ENCODE data around the gene TM7SF3.
"Not testable (repeated sequence)": the region's sequence is repeated elsewhere in the genome, so short reads cannot be mapped to it uniquely, and the experiment has no call there.

TM7SF3 gene

DNA sequence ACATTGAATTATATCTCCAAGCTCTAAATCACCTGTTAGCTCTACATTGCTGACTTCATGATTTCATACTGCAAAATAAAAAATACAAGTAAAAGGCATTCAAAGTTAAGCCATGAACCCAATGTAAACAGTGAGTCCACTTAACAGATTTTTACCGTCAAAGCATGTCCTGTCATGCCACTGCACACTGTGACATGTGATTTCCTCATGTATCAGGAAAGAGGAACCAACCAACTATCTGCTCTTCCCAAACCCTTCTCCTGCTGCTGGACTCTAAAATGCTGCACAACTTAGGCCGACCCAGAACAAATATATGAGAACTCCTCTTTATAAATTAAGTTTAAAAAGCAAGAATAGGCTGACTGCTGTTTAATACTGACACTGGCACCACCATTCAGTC, 37.5 kb downstream of the TM7SF3 start:
- no peak for DNase-seq

DNA sequence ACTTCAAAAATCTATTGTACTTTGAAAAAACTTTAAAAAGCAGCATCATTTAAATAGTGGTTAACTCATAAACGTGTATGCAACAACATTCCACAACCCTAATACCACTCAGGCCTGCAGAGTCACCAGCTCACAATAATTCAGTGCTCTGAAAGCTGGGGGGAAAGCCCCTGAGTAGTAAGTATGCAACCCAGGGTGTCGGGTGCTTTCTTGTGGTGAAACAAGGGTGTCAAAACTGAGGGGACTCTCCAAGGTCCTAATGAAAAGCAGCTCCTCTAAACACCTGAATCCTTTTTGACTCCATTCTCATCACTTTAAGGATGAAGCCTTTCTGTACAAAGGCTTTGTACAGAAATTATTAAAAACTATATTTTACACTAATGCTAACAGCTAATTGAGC, 42.2 kb downstream of the TM7SF3 start:
- no peak for DNase-seq

DNA sequence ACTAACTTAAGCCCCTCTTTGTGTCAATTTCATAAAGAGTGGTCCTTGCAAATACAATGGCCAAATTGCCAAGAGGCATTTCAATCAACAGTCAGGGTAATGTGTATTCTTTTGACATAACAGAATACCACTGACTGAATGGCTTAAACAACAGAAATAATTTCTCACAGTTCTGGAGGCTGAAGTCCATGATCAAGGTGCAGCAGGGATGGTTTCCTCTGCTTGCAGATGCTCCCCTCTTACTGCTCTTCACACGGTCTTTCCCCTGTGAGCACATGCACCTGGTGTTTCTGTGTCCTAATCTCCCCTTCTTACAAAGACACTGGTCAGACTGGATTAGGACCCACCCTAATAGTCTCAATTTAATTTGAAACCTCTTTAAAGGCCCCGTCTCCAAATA, 44.0 kb downstream of the TM7SF3 start:
- DNase-seq: no peak

DNA sequence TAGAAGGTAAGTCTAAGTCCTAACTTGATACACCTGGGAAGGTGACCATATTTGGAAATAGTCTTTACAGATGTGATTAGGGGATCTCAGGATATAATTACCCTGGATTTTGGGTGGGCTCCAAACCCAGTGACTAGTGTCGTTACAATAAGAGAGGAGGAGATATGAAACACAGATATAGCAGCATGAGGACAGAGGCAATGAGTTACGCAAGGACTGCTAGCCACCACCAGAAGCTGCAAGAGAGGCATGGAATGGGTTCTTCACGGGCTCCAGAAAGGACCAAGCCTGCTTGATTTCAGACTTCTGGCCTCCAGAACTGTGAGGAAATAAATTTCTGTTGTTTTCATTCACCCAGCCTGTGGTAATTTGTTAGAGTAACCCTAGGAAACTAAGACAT, 47.3 kb downstream of the TM7SF3 start:
- no peak for DNase-seq

DNA sequence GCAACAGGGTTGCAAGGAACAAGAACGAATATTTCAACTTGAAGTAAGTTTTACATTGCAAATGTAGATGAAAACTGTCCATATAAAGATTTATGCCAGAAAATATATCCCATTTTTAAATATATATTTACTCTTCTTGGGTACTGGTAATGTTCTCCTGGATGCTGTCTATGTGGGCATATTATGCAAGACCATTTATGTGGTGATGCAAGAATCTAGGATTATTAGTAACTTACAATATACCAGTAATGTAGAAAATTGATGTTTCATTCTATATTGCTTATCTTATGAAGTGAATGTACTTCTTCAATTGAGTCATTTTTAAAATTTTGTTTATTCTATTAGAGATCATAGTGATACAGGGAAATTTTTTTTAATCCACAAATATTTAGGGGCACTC, 50.8 kb downstream of the TM7SF3 start:
- DNase-seq: no peak

DNA sequence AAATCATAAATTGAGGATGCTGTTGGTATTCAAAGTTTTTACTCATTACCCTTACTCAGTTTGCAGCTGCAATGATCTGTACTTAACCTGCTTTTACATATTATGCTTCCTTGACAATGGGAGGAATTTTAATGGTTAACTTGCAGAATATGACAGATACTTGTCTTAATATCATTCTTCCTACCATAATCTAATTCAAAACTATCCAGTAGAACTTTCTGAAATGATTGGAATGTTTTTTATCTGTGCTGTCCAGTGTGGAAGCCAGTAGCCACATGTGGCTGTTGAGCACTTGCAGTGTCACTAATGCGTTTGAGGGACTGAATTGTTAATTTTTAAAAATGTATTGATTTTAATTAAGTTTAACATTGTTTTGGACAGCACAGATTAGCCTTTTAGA, 52.4 kb downstream of the TM7SF3 start:
- no peak for DNase-seq

DNA sequence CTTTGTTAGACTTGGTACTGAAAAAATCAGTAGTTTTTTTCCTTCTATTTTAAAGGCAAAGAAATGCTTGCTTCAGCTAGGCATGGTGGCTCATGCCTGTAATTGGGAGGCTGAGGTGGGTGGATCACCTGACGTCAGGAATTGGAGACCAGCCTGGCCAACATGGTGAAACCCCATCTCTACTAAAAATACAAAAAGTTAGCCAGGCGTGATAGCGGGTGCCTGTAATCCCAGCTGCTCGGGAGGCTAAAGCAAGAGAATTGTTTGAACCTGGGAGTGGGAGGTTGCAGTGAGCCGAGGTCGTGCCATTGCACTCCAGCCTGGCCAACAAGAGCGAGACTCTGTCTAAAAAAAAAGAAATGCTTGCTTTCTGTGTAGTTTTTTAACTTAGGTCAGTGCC, 52.8 kb downstream of the TM7SF3 start:
- not testable (repeated sequence) for DNase-seq

DNA sequence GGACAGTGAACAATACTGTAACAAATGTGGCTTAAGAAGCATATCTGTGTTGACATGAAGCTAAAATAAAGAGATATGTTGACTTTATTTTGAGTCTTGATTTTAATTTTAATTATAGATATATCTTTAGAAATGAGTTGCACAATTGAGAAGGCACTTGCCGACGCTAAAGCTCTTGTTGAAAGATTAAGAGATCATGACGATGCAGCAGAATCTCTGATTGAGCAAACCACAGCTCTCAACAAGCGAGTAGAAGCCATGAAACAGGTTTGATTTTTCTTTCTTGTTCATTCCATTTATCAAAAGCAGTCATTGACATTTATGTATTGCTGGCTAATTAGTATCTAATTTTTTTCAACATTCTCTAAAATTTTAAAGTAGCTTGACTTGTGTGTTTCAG, 60.2 kb downstream of the TM7SF3 start:
- no peak for DNase-seq

DNA sequence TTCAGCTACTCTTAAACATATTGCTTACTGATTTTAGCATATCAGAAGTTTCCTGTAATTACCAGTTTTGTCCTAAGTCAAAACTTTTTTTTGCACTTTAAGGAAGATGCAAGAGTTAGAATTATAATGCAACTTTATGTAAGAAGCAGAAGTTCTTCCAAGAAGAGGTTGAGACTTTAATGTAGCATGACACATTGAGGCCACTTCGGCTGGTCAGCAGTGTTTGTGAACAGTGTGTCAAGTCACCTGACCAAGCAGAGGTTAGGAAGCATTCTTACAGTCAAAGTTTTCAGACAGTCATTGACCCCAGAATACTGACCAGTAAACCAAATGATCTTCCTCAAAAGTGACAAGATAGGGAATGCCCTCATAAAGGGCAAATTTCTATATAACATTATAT, 60.7 kb downstream of the TM7SF3 start:
- no peak for DNase-seq

DNA sequence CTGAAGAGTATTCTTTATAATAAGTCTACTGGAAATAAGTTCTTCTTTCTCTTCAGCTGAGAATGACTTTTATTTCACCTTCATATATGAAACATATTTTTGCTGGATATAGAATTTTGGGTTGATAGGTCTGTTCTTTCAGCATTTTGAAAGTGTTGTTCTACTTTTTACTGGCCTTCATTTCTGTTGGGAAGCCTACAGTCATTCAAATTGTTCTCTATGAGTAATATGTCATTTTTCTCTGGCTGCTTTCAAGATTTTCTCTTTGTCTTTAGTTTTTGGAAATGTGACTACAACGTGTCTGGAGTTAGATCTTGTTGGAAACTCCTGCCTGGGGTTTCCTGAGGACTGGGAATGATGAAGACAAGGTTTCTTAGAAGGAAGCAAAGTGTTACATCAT, 65.9 kb downstream of the TM7SF3 start:
- DNase-seq: no peak

DNA sequence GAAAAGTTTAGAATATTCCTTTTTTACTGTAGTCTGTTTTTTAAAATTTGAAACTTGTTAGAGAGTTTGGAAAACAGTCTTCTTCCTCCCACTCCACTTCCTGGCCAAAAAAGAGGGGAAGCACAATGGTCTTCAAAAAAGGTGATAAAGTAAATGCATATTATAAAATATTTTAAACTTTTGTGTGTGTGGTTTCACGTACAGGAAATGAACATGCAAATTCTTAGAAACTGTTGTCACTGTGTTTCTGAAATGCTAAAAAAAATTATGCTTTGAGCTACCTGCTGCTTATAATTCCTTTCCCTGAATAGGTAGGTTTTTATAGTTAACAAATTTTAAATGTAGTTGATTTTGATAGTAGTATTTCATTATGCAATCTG, 73.0 kb downstream of the TM7SF3 start:
- no peak for DNase-seq

DNA sequence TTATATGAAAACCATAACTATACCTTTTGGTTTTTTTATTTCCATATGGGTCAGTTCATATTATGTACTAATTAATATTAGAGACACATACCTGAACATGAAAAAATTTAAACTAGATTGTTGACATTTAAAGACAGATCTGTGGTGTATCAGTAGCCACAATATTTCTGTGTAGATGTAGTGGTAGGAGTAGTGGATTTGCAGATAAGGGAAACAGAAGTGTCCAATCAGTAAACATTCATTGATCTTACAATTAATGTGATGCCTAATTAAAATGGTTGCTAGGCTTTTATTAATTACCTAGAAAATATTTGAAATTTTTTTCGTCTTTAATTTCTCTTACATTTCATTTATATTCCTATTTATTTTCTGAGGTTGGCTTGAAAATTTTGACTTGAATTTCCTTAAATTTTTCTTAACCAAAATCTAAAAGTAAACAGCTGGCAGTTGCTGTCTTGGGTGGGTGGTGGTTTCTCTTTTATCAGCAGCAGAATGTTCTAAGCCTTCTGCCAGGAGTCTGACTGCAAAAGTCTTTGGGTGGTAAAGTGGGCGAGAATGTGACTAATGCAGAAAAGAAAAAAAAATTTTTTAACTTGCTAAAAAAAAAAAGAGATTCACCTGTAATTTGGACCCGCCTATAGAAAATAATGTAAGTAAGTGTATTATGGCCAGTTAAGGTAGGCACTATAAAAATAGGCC, 73.5 kb downstream of the TM7SF3 start:
- DNase-seq: no peak

DNA sequence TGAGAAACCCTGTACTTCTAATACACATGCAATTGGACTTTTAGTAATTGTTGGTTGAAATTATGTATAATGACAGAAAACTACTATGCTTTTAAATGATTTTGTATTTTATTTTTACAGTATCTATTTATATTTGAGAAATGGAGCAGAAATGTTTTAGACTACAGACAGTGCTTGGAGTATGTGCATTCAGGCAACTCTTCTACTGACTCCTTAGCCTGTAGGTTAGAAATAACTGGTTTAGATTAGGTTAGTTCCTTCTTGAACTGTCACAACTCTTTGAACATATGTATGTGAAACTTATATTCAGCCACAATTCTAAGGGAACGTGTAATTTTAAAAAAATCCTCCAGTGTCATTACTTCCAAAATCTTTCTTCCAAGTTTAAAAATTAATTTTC, 74.2 kb downstream of the TM7SF3 start:
- no peak for DNase-seq

DNA sequence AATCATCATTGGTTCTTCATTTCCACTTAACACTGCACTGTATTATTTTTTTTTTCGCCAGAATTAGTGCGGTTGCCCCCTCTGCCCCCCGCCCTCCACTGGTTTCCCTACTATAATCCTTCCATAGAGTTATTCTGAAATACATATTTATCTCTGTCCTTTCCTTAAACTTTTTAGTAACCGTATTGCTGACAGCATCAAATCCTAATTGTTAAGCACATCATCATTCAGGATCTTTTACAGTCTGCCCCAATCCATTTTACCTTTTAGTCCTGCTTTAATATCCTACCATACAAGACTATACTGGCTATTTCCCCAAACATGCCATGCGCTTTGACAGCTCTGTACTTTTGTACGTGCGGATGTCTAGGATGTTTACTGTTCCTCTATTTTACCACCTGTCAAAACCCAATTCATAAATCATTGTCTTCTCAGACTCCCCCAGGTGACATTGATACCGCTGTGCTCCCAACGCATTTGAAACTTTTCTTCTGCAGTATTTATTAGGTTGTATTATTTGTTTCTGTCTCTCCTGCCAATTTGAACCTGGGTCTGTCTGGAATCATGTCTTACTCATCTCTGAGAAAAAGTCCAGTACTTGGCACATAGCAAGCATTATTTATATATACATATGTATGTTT, 74.9 kb downstream of the TM7SF3 start:
- no peak for DNase-seq

DNA sequence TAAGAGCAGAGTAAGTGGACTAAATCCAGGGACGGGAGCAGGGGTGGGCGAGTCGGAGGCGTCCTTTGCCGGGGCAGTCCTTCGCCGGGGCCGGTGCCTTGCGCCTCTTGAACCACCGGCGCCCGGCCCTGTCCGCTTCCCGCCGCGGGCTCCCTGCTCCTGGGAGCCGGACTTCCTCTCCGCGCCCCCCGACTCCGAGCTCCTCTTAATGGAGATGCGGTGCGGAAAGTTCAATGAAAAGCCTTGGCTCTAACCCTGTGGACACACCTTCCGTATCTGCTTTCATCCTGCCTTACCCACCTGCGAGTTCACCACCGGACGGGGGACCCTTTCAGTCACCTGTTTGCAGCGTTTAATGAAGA, 75.5 kb downstream of the TM7SF3 start:
- DNase-seq: no peak

DNA sequence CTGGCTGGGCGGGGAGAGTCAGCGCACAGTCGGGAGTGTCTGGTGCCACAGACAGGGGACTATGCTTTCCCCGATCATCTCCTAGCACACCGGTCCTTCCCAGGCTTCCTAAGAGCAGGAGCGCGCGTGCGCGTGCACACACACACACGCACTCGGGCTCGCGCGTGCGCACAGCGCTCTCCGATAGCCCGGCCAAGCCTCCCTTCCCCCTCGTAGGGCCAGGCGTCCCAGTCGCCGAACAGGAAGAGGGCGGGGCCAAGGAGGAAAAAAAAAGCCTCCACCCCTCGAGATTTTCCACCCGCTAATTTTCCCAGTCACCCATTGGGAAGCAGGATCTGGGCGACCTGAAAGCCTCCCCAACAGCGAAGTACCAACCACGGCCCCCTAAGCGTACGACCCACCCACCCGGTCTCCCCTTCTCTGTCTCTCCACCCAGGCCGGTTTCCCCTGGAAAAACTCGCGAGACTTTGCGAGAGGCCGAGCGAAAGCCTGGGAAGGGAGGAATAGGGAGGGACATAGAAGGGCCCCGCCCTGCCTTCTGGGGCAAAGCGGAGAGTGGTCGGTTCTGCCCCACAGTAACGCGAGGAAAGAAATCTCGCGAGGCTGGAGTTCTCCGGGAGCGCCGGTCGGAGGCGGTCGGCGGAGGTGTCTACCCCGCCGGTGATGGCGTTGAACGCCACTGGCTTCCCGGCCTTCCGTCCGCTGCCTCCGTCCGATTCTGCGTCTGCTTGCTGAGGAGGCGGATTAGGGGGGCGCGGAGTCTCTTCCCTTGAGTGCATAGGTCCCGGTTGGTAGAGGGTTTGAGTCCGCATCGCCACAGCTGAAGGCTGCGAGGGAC, 76.1 kb downstream of the TM7SF3 start, which contains the start of the genes FGFR1OP2 and INTS13:
Gene FGFR1OP2, plus strand, starts transcription at position 608 of the 838 bp plus-strand sequence. CDS start 15,689 bp downstream, outside the sequence.
Gene INTS13, minus strand, starts transcription at position 119 of the 838 bp plus-strand sequence. CDS start 1,178 bp downstream, outside the sequence.
- peak; percentile 90 for DNase-seq

DNA sequence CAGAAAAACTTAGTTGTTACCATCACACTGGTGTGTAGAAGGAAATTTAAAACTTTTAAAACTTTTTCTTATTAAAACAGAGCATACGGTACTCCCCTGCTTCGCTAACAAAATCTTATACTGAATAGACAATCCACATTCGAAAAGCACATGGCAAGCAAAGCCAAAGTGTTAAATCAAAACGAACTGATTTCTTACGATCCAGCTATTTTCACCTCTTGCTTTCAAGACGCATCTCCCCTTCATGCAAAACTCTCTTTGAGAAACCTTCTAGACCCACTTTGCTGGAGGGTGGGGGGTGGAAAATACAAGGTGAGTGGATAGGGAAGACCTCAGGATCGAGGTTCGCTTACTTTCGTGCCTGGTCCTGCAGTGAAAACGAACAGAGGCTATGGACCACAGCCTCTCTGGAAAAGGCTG, 76.7 kb downstream of the TM7SF3 start:
- no peak for DNase-seq

DNA sequence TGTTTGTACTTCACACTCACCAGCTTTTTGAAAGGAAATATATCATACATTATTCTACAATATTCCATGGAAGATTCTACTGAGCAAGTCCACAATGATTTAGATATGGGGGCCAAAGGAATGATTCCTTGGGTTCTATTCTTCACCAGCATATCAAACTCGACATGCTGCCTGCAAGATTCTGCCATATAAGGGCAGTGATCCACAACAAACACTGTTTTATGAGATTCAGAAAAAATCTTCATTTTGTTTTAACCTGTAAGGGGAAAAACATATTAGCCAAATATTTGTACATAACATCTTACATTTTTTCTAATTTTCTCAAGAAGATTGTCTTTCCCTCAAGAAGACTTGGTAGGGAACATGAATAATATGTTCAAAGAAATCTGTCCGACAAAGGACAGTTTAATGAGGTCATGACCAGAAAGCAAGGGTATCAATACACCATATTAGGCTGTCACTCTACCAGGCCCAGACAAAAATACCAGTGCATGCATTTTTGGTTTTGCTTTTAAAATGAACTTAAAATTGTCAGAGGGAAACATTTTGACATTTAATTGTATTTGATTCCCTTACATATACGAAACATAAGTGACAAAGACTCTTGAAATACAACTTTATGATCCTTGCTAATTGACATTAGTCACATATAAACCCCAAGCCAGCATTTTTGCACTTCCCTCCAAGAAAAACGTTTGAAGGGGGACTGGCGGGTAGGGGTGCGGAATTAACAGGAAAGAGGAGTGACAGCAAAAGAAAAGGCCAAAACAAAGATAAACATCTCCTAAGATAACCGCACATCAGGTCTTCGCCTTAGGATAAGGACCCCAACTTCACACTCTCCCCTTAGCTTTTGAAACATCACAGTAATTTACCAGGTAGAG, 77.4 kb downstream of the TM7SF3 start:
- no peak for DNase-seq

DNA sequence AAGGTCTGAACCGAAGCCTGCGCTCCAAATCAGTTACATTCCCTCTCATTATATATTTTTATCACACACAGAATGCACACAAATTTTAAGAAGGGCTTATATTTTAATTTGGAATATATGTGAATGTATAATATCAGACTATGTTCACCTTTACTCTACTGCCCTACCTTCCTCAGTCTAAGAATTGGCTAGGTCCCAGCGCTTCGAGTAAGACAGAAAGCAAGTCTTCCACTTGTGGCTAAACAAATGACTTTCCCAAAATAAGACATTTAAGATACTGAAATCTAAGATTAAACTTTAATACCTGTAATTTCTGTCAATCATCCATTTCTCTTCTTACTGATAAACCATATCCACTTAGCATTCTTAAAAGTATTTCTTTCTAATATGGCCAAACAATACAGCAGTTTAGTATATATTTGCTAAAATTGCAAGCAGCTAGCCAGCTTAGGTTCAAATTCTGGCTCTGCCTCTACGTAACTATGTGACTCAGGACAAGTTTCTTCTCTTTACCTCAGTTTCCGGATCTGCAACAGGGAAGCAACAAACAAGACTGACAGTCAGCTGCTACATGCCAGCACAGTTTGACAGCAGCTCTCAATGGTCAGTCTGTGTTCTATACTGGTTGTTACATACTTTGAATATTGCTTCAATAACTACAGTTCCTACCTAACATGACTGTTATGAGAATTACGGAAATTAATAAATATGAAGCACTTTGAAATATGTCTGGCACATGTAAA, 78.4 kb downstream of the TM7SF3 start:
- no peak for DNase-seq

DNA sequence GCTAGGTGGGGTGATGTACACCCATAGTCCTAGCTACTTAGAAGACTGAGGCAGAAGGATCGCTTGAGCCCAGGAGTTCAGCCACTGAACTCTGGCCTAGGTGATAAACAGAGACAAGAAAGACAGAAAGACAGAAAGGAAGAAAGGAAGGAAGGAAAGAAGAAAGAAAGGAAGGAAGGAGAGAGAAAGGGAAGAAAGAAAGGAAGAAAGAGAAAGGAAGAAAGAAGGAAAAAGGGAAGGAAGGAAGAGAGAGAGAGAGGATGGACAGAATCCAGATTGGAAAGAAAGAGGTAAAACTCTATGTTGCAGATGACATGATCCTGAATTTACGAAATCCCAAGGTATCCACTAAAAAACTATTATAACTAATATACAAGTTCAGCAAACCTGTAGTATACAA, 84.6 kb downstream of the TM7SF3 start:
- DNase-seq: no peak

DNA sequence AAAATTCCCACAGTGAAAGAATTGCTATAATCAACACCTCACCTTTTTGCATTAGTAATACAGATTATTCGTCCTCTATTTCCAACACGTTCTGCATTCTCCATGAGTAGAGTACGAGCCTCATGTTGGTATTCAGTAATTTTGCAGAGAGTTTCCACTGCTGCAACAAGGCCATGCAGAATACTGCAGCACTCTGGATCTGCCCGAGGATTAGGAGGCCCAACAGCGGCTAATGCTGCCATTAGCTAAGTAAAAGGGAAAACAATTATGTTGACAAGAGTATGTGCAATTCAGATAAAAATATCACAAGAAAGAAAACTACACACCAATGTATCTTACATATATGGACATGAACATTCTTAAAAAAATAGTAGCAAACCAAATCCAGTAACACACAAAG, 85.5 kb downstream of the TM7SF3 start:
- DNase-seq: no peak

Measured in SIG-M5 (cell line).